Stomach (tissue), 4 donors: ENCODE results near the gene ATOX1.

Experiments
- CTCF ChIP-seq, 7 experiments: fragments of 450-650 bp in 4 of 7; fragments of 200-600 bp in 3 of 7; sonication (generic) in 3 of 7; IDR thresholded peaks; one replicate each; pipeline ENCODE4 v1.5.1; 2016 to 2019; ENCODE audit warnings: antibody characterized with exemption in 7 of 7, control low read depth in 2 of 7, mild to moderate bottlenecking in 1 of 7
- POLR2A ChIP-seq, 4 donors: fragments of 450-650 bp; IDR thresholded peaks; one replicate each; pipeline ENCODE4 v1.6.1; 2016; ENCODE audit warnings: antibody characterized with exemption in 4 of 4, control low read depth in 2 of 4, mild to moderate bottlenecking in 1 of 4, moderate library complexity in 1 of 4
- POLR2AphosphoS5 ChIP-seq, 3 donors: sonication (generic); formaldehyde crosslinking; IDR thresholded peaks; one replicate each; pipeline ENCODE4 v1.6.1; 2016; ENCODE audit warnings: antibody characterized with exemption in 3 of 3

DNA sequence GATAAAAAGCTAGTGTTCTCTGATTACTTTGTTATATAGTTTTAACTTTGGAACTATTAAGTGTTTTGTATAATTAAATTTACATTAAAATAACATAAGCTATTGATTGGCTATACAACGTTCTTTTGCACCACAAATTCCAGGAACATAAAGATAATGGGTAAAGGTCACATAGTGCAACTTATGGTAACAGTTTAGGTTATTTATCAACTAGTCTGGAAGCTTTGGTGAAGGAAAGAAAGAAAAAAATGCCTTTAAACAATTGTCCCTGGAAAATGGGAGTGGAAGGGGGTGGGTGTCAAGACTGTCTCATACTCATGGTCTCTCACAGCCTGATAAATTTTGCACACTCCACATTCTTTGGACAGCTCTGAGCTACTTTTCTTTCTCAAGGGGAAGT, 54.7 kb downstream of the ATOX1 start:
- no peak for TF ChIP-seq CTCF (IDR thresholded peaks at IDR 0.05)
- TF ChIP-seq POLR2AphosphoS5 (IDR thresholded peaks at IDR 0.05): no peak
- no peak for TF ChIP-seq POLR2A (IDR thresholded peaks at IDR 0.05)
